NCI-H748 (cell line): Measurements from ENCODE around the gene ZMYND8.

Experiments used
- DNase-seq: peaks from one replicate; lab custom pipeline; 2025; ENCODE audit not compliant: unreplicated experiment; lab: John Stamatoyannopoulos, UW

The ZMYND8 gene

DNA sequence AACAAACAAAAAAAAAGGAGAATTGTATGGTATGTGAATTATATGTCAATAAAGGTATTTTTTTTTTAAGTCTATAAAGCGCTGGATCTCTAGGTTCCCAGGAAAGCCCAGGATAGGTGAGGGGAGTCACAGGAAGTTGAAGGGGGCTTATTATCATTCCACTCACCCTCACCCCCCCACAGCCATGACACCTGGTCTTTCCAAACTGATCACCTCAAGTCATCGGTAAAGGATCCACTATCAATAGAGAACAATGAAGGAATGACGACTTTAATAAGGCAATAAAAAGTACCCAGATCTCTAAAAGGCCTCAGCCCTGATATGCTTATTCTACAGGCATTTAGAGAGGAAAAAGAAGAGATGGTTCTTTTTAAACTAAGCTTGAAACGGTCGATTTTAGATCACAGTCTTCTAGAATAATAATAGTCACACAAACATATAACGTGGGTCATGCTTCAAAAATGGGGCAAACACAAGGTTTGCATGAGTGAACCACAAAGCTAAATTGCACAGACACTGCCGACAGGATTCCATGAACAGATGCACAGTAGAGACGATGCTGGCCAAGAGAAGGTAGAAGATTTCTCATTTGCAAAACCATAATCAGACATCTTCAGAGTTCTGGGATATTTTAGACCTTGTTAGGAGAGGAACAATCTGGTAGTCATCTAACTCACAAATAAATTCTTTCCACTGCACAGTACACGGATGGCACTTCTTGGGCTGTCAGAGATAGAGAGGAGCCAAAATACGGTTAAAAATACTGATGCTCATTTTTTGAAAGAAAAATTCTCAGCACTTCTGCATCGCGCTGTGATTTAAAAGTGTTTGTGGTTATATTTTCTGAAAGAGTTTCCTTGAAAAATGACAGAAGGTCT, 21.0 kb downstream of the ZMYND8 start:
- DNase-seq, result no peak

- peak; percentile 33 for DNase-seq
Measured at GRCh38 chr20:47334022-47334551, 22.4 kb downstream of the ZMYND8 start.

DNA sequence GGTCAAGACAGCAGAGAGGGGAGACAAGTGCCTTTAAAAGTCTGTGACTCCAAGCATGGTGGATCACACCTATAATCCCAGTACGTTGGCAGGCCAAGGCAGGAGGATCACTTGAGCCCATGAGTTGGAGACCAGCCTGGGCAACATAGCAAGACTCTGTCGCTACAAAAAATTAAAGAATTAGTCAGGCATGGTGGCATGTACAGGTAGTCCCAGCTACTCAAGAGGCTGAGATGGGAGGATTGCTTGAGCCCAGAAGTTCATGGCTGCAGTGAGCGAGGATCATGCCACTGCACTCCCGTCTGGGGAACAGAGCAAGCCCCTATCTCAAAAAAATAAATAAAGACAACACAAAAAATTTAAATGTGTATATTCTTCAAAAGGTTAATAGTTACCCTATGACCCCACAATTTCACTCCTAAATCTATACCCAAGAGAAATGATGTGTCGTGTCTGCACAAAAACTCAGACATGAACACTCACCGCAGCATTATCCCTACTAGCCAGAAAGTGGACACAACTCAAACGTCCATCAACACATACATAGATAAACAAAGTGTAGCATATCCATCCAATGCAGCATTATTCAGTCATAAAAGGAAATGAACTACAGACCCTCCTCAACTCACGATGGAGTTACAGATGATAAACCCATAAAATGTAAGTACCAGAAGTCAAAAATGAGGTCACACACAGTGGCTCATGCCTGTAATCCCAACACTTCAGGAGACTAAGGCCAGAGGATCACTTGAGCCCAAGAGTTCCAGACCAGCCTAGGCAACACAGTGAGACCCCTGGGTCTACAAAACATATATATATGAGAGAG, 23.9 kb downstream of the ZMYND8 start:
- no peak for DNase-seq

- no peak for DNase-seq
Measured at GRCh38 chr20:47330933-47331708, 25.4 kb downstream of the ZMYND8 start.

GRCh38 chr20:47330071-47330470, 26.4 kb downstream of the ZMYND8 start:
- no peak for DNase-seq

- DNase-seq, result no peak
Measured at GRCh38 chr20:47328129-47328528, 28.4 kb downstream of the ZMYND8 start.

- no peak for DNase-seq
Measured at GRCh38 chr20:47327711-47328110, 28.8 kb downstream of the ZMYND8 start.

DNA sequence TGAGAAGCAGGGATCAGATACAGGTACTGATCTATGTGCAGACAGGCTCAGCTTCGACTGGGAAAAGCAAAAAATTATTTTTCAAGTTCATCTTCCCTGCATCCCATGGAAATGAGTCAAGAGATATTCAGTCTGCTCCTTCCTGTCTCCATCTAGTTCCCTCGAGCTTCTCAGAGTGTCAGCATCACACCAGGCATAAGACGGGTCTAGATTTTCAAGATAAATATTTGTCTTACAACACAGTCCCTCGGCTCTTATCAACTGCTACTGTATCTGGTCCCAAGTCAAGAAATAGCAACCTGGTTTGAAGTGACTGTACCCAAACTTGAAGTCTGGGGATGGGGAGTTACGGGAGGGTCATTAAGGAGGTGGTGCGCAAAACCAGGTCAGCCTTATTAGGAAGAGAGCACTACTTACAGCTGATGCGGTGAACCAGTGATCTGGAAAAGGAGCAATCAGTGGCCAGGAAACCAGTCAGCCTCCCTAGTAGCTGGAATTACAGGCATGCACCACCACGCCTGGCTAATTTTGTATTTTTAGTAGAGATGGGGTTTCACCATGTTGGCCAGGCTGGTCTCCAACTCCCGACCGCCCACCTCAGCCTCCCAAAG, 29.7 kb downstream of the ZMYND8 start:
- DNase-seq, result no peak

DNA sequence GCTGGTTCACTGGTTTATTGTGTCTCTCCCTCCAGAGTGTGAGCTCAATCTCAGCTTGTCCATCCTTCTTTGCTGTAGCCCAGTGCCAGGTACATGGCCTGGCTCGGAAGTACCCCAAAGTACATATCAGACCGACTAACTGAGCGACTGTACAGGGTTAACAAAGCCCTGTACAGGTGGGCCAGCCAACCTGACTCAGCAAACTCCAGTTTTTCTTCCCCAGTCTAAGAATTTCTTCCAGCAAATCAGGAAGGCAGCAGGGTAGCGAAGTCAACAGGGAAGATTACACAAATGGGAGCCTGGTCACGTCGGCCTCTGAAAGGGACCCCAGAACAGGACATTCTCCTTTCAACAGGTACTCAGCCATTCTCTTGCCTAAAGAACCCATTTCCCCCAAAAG, 31.3 kb downstream of the ZMYND8 start:
- no peak for DNase-seq

- peak; percentile 90 for DNase-seq
Measured at GRCh38 chr20:47320990-47321805, 35.3 kb downstream of the ZMYND8 start.

DNA sequence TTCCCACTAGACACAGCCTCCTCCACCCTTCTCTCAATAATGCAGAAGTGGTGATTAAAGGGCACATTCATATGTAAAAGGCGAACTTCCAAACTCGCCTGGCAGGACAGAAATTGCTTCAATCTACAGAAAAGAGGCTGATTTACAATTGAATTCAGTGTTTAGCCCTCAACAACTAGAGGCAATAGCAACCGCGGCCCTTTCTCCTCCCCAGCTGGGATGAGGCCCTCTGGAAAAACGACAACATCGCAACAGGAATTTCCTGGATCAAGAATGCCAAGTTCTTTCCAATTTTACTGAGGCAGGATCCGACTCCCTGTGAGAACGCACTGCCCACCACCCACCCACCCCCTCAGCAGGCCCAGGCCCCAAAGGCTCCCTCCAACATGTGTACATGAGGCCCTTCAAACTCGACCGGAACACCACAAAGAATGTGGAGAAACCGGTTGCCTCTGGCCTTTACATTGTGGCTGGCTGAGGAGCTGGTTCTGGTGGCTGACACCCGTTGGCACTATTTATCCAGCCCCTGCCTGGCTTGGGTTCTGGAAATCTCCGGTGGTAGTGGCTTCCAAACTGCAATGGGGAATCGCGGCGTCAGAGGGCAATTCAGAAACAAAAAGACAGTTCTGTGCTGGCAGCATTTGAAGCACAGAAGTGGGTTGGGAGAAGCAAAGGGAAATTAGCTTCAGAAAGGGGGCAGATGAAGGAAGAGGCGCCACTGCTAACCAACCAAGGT, 36.8 kb downstream of the ZMYND8 start:
- peak; percentile 59 for DNase-seq

DNA sequence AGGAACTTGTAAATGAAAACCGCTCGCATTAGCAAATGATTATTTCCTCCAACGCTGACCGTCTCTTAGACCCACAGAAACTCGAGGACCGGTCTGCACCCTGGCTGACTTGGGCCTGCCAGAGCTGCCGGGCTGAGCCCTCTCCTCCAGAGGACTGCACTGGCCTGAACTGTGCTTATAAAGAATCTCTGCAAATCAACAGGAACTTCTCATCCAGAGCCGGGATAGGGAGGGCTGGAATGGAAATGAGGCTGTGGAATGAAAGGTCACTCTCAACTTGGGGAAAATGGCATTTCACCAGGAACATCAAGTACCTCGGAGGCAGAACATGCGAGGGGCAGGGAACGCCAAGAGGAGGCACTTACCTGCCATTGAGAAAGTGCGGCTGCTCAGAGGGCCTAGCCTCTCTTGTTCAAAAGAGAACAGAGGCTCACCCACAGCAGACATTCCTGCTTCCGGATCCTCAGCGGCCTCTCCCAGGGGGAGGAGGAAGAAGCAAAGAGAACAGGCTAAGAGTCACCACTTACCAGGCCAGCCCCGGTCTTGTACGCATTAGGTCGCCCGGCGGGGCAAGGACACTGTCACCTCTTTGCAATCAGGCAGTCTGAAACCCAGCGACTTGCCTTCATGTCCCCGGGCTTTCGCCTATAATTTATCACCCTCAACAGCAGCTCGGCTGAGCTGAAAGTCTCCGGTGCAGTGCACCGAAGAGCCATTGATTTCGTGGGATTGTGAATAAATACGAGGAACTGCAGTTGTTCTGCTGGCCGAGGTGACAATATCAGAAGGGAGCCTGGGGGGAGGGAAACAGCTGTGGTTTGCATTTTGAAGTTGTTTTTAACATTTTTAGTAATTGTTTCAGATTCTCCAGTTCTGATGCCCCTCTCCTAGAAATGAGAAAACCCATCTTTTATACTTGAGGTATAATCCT, 37.6 kb downstream of the ZMYND8 start:
- DNase-seq, result no peak

GRCh38 chr20:47318027-47318585, 38.4 kb downstream of the ZMYND8 start:
- DNase-seq, result no peak

- DNase-seq, result no peak
Measured at GRCh38 chr20:47317127-47317895, 39.2 kb downstream of the ZMYND8 start.

GRCh38 chr20:47316776-47317126, 39.7 kb downstream of the ZMYND8 start:
- DNase-seq, result no peak

GRCh38 chr20:47315339-47316056, 41.0 kb downstream of the ZMYND8 start:
- DNase-seq, result peak; percentile 70
